Activated T-cell treated with anti-CD3 and anti-CD28 coated beads for 24 hours (primary cell): Measurements from ENCODE around the gene SPATA22.
"Not testable (repeated sequence)": the region's sequence is repeated elsewhere in the genome, so short reads cannot be mapped to it uniquely, and the experiment has no call there.

Experiments used
- DNase-seq: peaks from one replicate; pipeline ENCODE4 v3.0.0-alpha.2; 2020; ENCODE audit warnings: low read depth

Gene SPATA22, protein sequence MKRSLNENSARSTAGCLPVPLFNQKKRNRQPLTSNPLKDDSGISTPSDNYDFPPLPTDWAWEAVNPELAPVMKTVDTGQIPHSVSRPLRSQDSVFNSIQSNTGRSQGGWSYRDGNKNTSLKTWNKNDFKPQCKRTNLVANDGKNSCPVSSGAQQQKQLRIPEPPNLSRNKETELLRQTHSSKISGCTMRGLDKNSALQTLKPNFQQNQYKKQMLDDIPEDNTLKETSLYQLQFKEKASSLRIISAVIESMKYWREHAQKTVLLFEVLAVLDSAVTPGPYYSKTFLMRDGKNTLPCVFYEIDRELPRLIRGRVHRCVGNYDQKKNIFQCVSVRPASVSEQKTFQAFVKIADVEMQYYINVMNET

DNA sequence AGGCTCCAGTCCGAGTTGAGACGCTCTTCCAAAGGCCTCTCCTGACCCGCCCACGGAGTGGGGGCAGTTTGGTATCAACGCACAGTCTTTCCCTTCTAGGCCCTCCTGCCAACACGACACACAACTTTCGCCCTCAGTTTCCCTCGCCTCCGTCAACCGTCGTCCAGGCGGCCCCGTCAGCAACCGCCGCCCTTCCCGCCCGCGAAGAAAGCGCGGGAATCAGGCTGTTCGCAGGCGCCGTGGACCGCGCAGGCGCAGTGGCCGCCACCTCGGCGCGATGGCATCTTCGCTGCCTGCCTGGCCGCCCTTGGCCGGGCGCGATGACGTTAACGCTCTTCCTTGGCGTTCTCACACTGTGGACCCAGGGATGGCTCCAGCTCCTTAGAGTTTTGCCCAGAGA lies at the start of gene SPATA22:
Gene SPATA22 (minus strand): TSS at position 221 of the 400 bp plus-strand sequence. CDS start 2,494 bp downstream, outside the sequence.
- DNase-seq: no peak

DNA sequence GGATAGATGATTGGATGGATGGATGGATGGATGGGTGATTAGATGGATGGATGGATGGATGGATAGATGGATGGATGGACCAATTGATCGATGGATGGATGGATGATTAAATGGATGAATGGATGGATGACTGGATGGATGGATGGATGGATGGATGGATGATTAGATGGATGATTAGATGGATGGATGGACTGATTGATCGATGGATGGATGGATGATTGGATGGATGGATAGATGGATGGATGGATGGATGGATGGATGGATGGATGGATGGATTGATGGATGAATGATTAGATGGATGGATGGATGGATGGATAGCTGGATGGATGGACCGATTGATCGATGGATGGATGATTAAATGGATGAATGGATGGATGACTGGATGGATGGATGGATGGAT lies 47.9 kb upstream of the SPATA22 start:
- DNase-seq: not testable (repeated sequence)

- no peak for DNase-seq
Observed at GRCh38 chr17:3514873-3515272, 43.3 kb upstream of the SPATA22 start.

GRCh38 chr17:3514167-3514566 lies 42.5 kb upstream of the SPATA22 start:
- DNase-seq: not testable (repeated sequence)

DNA sequence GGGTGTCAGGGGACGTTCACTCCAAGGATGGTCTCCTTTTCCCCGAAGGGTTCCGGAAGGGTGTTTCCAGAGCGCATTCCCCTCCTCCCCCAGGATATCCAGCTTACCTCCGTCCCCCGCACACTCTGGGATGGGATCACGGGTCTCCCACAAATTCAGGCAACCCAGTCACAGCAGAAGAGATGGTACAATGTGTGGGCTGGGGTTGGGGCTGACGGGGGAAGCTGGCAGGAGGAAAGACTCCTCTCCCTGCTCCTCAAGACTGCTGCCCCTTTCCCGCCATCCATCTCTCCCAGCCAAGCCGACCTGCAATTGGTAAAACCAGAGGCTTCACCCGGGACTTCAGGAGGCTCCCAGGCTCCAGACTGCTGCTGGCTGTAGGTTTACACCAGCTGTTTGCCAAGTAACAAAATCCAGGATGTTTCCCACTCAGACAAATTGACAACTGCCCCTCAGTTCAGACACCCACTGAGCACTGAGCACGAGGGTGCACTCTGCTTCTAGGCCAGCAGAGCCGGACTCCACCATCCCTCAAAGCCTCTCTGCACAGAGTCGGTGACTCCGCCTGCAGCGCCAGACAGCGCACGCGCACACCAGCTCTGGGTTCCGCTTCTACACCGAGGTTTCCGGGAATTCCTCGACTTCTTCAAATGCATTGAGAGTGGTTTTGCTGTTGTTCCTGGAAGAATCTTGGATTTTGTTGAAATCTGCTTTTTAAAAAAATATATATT lies 41.9 kb upstream of the SPATA22 start:
- no peak for DNase-seq

DNA sequence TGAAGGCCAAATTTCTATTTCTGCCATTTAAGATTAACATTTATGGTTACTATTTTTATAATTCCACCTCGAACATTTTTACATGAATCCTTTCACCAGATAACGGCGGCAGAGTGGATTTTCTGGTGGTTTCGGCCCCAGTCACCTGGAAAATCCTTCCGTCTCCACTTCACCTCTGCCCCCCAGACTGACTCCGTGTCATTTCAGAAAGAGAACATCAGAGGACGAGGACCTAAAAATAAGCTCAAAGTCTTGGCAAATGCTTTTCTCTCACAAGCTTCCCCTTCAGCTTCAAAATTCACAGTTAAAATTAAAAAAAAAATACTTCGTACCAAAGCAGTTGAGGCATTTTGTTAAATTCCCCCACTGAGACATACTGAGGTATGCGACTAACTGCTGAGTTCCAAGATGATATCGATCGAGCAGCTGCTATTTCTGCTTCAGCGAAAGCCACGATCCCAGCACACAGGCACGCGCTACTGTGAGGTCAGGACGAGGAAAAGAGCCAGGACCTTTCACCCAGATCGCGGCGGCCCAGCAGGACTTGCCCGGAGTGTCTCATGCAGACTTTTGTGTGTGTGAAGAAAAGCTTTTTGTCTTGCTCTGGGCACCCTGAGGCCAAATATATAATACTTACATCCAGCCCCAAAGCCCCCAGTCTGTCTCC lies 41.0 kb upstream of the SPATA22 start:
- no peak for DNase-seq

DNA sequence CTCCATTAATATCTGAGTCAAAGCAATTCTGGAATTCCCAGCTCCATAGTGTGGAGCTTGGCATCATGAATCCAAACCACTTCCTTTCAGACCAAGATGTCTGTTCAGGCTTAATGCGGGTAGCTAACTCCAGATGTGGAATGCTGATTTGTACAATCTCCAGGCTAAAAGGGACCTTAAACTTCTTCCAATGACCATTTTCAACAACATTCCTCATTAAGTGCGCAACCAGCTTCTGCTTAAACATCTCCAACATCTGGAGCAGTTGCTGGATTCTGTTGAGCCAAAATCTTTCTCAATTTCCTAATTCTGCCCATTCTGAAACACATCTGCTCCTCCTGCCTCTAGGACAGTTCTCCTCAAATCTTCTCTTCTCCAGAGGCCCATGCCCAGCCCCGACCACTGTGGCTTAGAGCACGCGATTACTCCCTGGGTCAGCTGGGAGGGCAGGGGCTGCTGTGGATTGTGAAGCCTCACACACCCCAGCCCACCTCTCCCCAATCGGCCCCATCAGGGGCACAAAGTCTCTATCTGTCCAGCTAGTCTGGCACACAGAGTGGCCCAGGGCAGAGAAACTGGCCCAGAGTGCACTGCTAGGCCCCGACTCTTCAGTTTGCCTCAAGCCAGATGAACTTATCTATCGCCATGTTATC lies 40.4 kb upstream of the SPATA22 start:
- DNase-seq: no peak

GRCh38 chr17:3510090-3510489 lies 38.5 kb upstream of the SPATA22 start:
- no peak for DNase-seq

GRCh38 chr17:3507869-3508268 lies 36.2 kb upstream of the SPATA22 start:
- no peak for DNase-seq

DNA sequence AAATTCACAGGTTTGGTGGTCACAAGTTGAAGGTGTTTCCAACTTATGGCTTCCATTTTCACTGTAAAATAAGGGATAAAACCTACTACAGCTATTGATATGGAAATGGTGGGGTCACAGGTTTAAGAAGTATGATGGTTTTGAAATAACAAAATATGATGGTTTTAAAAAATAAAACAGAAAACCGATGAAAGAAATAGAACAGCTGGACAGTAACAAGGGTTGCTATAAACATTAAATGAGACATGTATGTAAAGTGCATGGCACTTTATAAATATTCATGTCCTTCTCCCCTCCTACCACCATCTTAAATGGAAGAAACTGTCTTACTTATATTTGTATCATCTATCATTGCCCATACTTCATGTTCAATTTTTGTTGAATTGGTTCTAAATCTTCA lies 35.5 kb upstream of the SPATA22 start:
- DNase-seq: no peak

- no peak for DNase-seq
Observed at GRCh38 chr17:3506054-3506453, 34.4 kb upstream of the SPATA22 start.

GRCh38 chr17:3505008-3505407 lies 33.4 kb upstream of the SPATA22 start:
- DNase-seq: no peak

DNA sequence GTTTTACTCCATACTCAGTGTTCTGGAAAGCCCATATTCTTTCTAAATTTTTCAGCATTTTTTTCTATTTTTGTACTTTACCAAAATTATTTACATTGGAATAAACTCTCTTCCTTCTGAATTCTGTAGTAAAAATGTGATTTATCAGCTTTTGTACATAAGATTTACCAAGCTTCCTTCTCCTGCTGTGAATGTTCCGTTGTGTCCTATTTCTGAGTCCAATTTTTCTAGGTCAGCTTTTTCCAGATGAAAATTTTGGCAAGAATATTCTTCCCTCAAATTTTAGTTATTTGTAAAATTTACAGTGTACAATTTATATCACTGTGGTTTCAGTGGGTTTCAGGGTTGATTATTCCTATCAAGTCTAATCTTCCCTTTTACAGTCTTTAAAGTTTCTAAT lies 31.7 kb upstream of the SPATA22 start:
- DNase-seq: no peak

GRCh38 chr17:3502466-3502865 lies 30.8 kb upstream of the SPATA22 start:
- no peak for DNase-seq

- DNase-seq: no peak
Observed at GRCh38 chr17:3501344-3501743, 29.7 kb upstream of the SPATA22 start.

GRCh38 chr17:3497101-3497500 lies 25.5 kb upstream of the SPATA22 start:
- DNase-seq: no peak

DNA sequence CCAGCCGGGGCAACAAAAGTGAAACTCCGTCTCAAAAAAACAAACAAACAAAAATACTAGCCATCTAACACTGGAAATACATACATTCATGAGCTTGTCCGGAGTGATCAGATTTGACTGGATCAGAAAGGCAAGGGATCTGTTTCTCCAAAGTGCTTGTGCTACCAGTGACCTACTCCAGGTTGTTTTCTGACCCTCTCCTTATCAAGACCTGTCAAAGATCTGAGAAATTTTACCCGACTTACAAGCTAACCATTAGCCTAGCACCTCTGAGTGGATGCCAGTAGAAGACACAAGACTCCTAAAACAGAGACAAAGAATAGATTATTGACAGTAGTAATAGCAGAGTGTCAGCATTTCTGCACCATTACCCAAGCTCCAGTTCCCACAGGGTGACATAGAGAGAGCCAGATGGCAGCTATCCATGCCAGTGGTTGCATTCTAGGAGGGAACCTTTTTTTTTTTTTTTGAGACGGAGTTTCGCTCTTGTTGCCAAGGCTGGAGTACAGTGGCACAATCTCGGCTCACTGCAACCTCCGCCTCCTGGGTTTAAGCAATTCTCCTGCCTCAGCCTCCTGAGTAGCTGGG lies 14.0 kb upstream of the SPATA22 start:
- no peak for DNase-seq

GRCh38 chr17:3482852-3483251 lies 11.2 kb upstream of the SPATA22 start:
- no peak for DNase-seq

GRCh38 chr17:3479988-3480387 lies 8.4 kb upstream of the SPATA22 start:
- no peak for DNase-seq

DNA sequence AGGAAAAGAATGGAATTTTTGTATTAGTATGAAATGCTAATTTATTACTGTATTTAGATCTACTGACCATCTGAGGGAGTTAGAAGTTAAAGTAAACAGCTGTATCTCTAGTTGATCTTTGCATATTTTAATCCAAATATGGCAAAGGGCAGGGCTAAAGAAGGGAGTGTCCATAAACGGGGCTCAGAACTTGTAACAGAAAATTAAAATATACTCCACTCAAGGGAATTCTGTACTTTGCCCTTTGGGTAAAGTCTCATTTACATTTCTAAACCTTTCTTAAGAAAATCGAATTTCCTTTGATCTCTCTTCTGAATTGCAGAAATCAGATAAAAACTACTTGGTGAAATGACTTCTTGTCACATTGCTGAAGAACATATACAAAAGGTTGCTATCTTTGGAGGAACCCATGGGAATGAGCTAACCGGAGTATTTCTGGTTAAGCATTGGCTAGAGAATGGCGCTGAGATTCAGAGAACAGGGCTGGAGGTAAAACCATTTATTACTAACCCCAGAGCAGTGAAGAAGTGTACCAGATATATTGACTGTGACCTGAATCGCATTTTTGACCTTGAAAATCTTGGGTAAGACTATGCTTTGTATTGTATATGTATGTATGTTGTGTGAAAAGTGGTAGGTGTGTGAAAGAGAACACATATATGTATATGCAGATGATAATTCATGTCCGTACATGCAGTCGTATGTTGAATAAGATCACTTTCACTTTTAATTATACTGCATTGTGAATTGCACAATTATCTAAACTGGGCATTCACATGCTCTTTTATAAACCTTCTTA lies 4.4 kb upstream of the SPATA22 start, which contains the start of gene ASPA:
Gene ASPA (plus strand): TSS at position 186 of the 799 bp plus-strand sequence. CDS start 163 bp downstream, at position 349.
- DNase-seq: no peak

GRCh38 chr17:3475251-3475685 lies 3.6 kb upstream of the SPATA22 start:
- no peak for DNase-seq
